HG03066 (cell line): ENCODE data around the gene TMEM81.

ENCODE experiments used
- ATAC-seq: cut with Tn5 transposase; IDR thresholded peaks from one replicate; pipeline ENCODE4 v1.9.1; 2021; ENCODE audit warnings: low read depth; ENCODE audit not compliant: unreplicated experiment

TMEM81 gene

GRCh38 chr1:205084360-205084759 lies at the start of gene TMEM81:
TSS of gene TMEM81 (minus strand) at chr1:205084460. CDS start at chr1:205084320, 140 bp downstream.
- no peak for ATAC-seq

GRCh38 chr1:205133287-205133686 lies 49.0 kb upstream of the TMEM81 start:
- no peak for ATAC-seq

GRCh38 chr1:205129447-205130029 lies 45.3 kb upstream of the TMEM81 start:
- ATAC-seq, result no peak

GRCh38 chr1:205128050-205128449 lies 43.8 kb upstream of the TMEM81 start:
- ATAC-seq, result no peak

- no peak for ATAC-seq
Observed at GRCh38 chr1:205127646-205128045, 43.4 kb upstream of the TMEM81 start.

GRCh38 chr1:205124726-205125125 lies 40.5 kb upstream of the TMEM81 start:
- ATAC-seq, result no peak

GRCh38 chr1:205122489-205122882 lies 38.2 kb upstream of the TMEM81 start:
- ATAC-seq, result peak; percentile 5

- ATAC-seq, result peak; percentile 94
Observed at GRCh38 chr1:205121660-205122488, 37.6 kb upstream of the TMEM81 start, which contains the start of gene RBBP5. TSS of gene RBBP5 (minus strand) at chr1:205121978. CDS start at chr1:205121873, 105 bp downstream.

- ATAC-seq, result no peak
Observed at GRCh38 chr1:205118752-205119151, 34.5 kb upstream of the TMEM81 start.

GRCh38 chr1:205111354-205111753 lies 27.1 kb upstream of the TMEM81 start:
- ATAC-seq, result no peak

- no peak for ATAC-seq
Observed at GRCh38 chr1:205109711-205110110, 25.5 kb upstream of the TMEM81 start.

GRCh38 chr1:205109269-205109668 lies 25.0 kb upstream of the TMEM81 start:
- ATAC-seq, result no peak

GRCh38 chr1:205108464-205108863 lies 24.2 kb upstream of the TMEM81 start:
- ATAC-seq, result no peak

- ATAC-seq, result no peak
Observed at GRCh38 chr1:205107327-205107726, 23.1 kb upstream of the TMEM81 start.

GRCh38 chr1:205102404-205102803 lies 18.1 kb upstream of the TMEM81 start:
- no peak for ATAC-seq

GRCh38 chr1:205098242-205098641 lies 14.0 kb upstream of the TMEM81 start:
- ATAC-seq, result no peak

- ATAC-seq, result no peak
Observed at GRCh38 chr1:205095422-205095821, 11.2 kb upstream of the TMEM81 start.

- no peak for ATAC-seq
Observed at GRCh38 chr1:205091043-205091740, 6.9 kb upstream of the TMEM81 start.

- ATAC-seq, result no peak
Observed at GRCh38 chr1:205088341-205088740, 4.1 kb upstream of the TMEM81 start.

- ATAC-seq, result no peak
Observed at GRCh38 chr1:205082431-205082830, 1.8 kb downstream of the TMEM81 start.

GRCh38 chr1:205077934-205078311 lies 6.3 kb downstream of the TMEM81 start:
- ATAC-seq, result no peak
